KMS-11 (cell line): ENCODE results near the gene NEUROG2.

ENCODE experiments used
- H2AFZ ChIP-seq: fragments of 200-600 bp; sonication (generic); 2 replicates; pipeline ENCODE4 v1.6.1; 2016; ENCODE audit warnings: antibody characterized with exemption, mixed run types, low read depth
- H3K27ac ChIP-seq: fragments of 200-600 bp; sonication (generic); 2 replicates; pipeline ENCODE4 v1.6.1; 2016; ENCODE audit warnings: mild to moderate bottlenecking, mixed run types
- H3K27me3 ChIP-seq: fragments of 200-600 bp; sonication (generic); 2 replicates; pipeline ENCODE4 v1.6.1; 2017; ENCODE audit warnings: mild to moderate bottlenecking, low read depth, mixed run types, moderate library complexity; ENCODE audit not compliant: insufficient read depth
- H3K36me3 ChIP-seq: fragments of 200-600 bp; sonication (generic); 2 replicates; pipeline ENCODE4 v1.6.1; 2017; ENCODE audit warnings: mild to moderate bottlenecking, mixed run types; ENCODE audit not compliant: insufficient read depth
- H3K4me1 ChIP-seq: fragments of 200-600 bp; sonication (generic); 2 replicates; pipeline ENCODE4 v1.6.1; 2016; ENCODE audit warnings: mild to moderate bottlenecking, low read depth, mixed run types; ENCODE audit not compliant: poor library complexity, severe bottlenecking
- H3K4me2 ChIP-seq: fragments of 200-600 bp; sonication (generic); 2 replicates; pipeline ENCODE4 v1.7.0; 2016; ENCODE audit warnings: mild to moderate bottlenecking, mixed run types
- H3K4me3 ChIP-seq: fragments of 200-600 bp; sonication (generic); IDR thresholded peaks from 2 replicates; pipeline ENCODE4 v1.6.1; 2017; ENCODE audit warnings: low read depth, low read length, mixed read lengths; ENCODE audit not compliant: insufficient read depth
- H3K79me2 ChIP-seq: fragments of 200-600 bp; sonication (generic); 2 replicates; pipeline ENCODE4 v1.6.1; 2016; ENCODE audit warnings: low read depth, mixed run types; ENCODE audit not compliant: insufficient read depth
- H3K9ac ChIP-seq: fragments of 200-600 bp; sonication (generic); 2 replicates; pipeline ENCODE4 v1.6.1; 2016; ENCODE audit warnings: mild to moderate bottlenecking, mixed run types
- H4K20me1 ChIP-seq: fragments of 200-600 bp; sonication (generic); 2 replicates; pipeline ENCODE4 v1.6.1; 2016; ENCODE audit warnings: mild to moderate bottlenecking, mixed run types; ENCODE audit not compliant: insufficient read depth
- CTCF ChIP-seq: fragments of 200-600 bp; sonication (generic); conservative IDR thresholded peaks from 2 replicates; pipeline ENCODE4 v1.6.1; 2017; ENCODE audit warnings: low read depth, mild to moderate bottlenecking, antibody characterized with exemption, low read length, moderate library complexity, mixed read lengths

The NEUROG2 gene

GRCh38 chr4:112509243-112510141, 6.5 kb downstream of the NEUROG2 start:
- H3K4me2 ChIP-seq: no peak overlapping the region
- H4K20me1 ChIP-seq: no peaks in the 10 kb centered on the region
- no peaks in the 10 kb centered on the region for H3K79me2 ChIP-seq
- H3K4me1 ChIP-seq: peaks cover 11% of the 10 kb centered on the region
- no peak overlapping the region for H2AFZ ChIP-seq
- no peak overlapping the region for H3K27ac ChIP-seq
- H3K36me3 ChIP-seq: no peaks in the 10 kb centered on the region
- no peak overlapping the region for H3K9ac ChIP-seq
- no peak for TF ChIP-seq CTCF
- no peaks in the 10 kb centered on the region for H3K27me3 ChIP-seq
- no peak overlapping the region for H3K4me3 ChIP-seq

- TF ChIP-seq CTCF: no peak
- no peak overlapping the region for H3K4me3 ChIP-seq
- H3K36me3 ChIP-seq: no peaks in the 10 kb centered on the region
- no peaks in the 10 kb centered on the region for H4K20me1 ChIP-seq
- H3K27me3 ChIP-seq: no peaks in the 10 kb centered on the region
- no peak overlapping the region for H3K9ac ChIP-seq
- H3K79me2 ChIP-seq: no peaks in the 10 kb centered on the region
- no peak overlapping the region for H3K27ac ChIP-seq
- peaks cover 3% of the 10 kb centered on the region for H3K4me1 ChIP-seq
- H2AFZ ChIP-seq: no peak overlapping the region
- H3K4me2 ChIP-seq: no peak overlapping the region
Observed at GRCh38 chr4:112508356-112508755, 7.6 kb downstream of the NEUROG2 start.

- H3K4me3 ChIP-seq: no peak overlapping the region
Observed at GRCh38 chr4:112504807-112505206, 11.2 kb downstream of the NEUROG2 start.

GRCh38 chr4:112502871-112503270, 13.1 kb downstream of the NEUROG2 start:
- Histone ChIP-seq H3K4me3 (no peak overlapping the region), H4K20me1 (no peaks in the 10 kb centered on the region), H3K79me2 (no peaks in the 10 kb centered on the region), H3K4me1 (no peaks in the 10 kb centered on the region), H3K27me3 (no peaks in the 10 kb centered on the region), H3K36me3 (no peaks in the 10 kb centered on the region), H3K4me2 (no peak overlapping the region), H3K27ac (no peak overlapping the region), H2AFZ (no peak overlapping the region), H3K9ac (no peak overlapping the region)
- no peak for TF ChIP-seq CTCF

More at GRCh38 chr4:112504807-112505206, 11.2 kb downstream of the NEUROG2 start:
- H3K27ac ChIP-seq: no peak overlapping the region
- no peaks in the 10 kb centered on the region for H3K79me2 ChIP-seq
- H2AFZ ChIP-seq: no peak overlapping the region
- no peak overlapping the region for H3K4me2 ChIP-seq
- no peaks in the 10 kb centered on the region for H4K20me1 ChIP-seq
- no peaks in the 10 kb centered on the region for H3K36me3 ChIP-seq
- no peaks in the 10 kb centered on the region for H3K27me3 ChIP-seq
- H3K4me1 ChIP-seq: no peaks in the 10 kb centered on the region
- TF ChIP-seq CTCF: no peak
- no peak overlapping the region for H3K9ac ChIP-seq
